A549 (cell line): ENCODE results near the gene CNTN5.

Experiments
- EP300 ChIP-seq, 2 experiments: fragments of >200 bp; sonication (Bioruptor Twin); formaldehyde crosslinking; IDR thresholded peaks; 2 replicates in 1 of 2; 3 replicates in 1 of 2; pipeline ENCODE4 v1.6.1; 2016 to 2017
- TF ChIP-seq, protein P1 (sequence below): fragments of >200 bp; sonication (Bioruptor Twin); formaldehyde crosslinking; IDR thresholded peaks from 3 replicates; pipeline ENCODE4 v1.5.1; 2016

DNA sequence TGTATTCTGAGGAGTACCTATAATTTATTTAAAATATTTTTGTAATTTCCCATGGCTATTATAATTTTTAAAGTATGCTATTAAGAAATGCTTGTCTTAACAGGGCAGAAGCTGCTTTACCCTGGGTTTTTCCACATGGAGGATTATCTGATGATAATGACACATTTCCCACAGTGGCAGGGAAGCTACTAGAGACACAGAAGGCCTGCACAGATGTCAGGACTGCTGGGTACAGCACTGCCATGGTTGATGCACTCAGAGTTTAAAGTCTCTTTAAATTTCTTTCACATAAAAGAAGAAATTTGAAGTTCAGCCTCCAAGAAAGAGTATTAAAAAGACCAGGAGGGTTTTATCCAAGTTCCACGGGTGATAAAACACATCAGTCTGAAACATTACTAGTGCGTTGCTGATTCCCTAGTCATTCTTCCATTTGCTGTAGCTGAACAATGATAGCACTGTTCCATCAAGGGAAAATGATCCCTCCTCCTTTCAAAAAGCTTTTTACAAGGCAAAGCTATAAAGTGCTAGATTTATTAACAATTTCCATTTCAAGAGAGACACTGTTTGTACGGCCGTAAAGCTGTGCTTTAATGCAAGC lies 363.0 kb downstream of the CNTN5 start:
- TF ChIP-seq, protein P1, sequence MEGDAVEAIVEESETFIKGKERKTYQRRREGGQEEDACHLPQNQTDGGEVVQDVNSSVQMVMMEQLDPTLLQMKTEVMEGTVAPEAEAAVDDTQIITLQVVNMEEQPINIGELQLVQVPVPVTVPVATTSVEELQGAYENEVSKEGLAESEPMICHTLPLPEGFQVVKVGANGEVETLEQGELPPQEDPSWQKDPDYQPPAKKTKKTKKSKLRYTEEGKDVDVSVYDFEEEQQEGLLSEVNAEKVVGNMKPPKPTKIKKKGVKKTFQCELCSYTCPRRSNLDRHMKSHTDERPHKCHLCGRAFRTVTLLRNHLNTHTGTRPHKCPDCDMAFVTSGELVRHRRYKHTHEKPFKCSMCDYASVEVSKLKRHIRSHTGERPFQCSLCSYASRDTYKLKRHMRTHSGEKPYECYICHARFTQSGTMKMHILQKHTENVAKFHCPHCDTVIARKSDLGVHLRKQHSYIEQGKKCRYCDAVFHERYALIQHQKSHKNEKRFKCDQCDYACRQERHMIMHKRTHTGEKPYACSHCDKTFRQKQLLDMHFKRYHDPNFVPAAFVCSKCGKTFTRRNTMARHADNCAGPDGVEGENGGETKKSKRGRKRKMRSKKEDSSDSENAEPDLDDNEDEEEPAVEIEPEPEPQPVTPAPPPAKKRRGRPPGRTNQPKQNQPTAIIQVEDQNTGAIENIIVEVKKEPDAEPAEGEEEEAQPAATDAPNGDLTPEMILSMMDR = no peak
- no peak for TF ChIP-seq EP300 (IDR thresholded peaks at IDR 0.05)
